Ovary (tissue), 3 donors: Measurements from ENCODE around the gene P2RY4.

Experiments
- POLR2A ChIP-seq: fragments of 450-650 bp; IDR thresholded peaks from one replicate; pipeline ENCODE4 v1.6.1; 2017; ENCODE audit warnings: antibody characterized with exemption, mild to moderate bottlenecking, moderate library complexity
- TF ChIP-seq, protein P1 (sequence below), 3 donors: fragments of 450-650 bp in 2 of 3; fragments of 200-600 bp in 1 of 3; IDR thresholded peaks; one replicate each; pipeline versions ENCODE4 v1.5.1 to v1.8.0; 2016 to 2022; ENCODE audit warnings: antibody characterized with exemption in 3 of 3, mild to moderate bottlenecking in 1 of 3
- donor health status: DM: no; HTN: no; CAD: no.

DNA sequence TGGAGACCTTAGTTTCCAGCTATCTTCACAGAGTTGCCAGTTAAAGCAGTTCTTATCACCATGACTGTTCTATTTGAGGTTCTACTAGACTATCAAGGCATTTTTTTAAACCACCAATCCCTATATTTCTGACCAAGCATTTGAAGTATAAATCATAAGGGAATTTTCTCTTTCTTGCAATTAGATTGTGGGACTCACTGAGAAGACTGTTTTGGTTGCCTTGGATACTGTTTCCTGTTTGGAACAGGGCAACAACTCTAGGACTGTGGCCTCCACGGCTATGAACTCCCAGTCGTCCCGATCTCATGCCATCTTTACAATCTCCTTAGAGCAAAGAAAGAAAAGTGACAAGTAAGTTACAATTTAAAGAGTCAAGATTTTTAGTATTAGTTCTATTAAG is 41.7 kb upstream of the P2RY4 start:
- TF ChIP-seq, protein P1, sequence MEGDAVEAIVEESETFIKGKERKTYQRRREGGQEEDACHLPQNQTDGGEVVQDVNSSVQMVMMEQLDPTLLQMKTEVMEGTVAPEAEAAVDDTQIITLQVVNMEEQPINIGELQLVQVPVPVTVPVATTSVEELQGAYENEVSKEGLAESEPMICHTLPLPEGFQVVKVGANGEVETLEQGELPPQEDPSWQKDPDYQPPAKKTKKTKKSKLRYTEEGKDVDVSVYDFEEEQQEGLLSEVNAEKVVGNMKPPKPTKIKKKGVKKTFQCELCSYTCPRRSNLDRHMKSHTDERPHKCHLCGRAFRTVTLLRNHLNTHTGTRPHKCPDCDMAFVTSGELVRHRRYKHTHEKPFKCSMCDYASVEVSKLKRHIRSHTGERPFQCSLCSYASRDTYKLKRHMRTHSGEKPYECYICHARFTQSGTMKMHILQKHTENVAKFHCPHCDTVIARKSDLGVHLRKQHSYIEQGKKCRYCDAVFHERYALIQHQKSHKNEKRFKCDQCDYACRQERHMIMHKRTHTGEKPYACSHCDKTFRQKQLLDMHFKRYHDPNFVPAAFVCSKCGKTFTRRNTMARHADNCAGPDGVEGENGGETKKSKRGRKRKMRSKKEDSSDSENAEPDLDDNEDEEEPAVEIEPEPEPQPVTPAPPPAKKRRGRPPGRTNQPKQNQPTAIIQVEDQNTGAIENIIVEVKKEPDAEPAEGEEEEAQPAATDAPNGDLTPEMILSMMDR (IDR thresholded peaks at IDR 0.05), result no peak
- no peak for TF ChIP-seq POLR2A
